GM18526 (cell line): Measurements from ENCODE around the gene CERS4.
A peak's percentile ranks its signal among the peaks of the same experiment; 100 is the strongest.

ENCODE experiments used
- POLR2A ChIP-seq: IDR thresholded peaks from 3 replicates; pipeline ENCODE4 v1.6.1; 2011; ENCODE audit not compliant: insufficient read length; ENCODE audit errors: extremely low read depth

The CERS4 gene

GRCh38 chr19:8306235-8307054 lies 97.3 kb downstream of the CERS4 start:
- TF ChIP-seq POLR2A = no peak

DNA sequence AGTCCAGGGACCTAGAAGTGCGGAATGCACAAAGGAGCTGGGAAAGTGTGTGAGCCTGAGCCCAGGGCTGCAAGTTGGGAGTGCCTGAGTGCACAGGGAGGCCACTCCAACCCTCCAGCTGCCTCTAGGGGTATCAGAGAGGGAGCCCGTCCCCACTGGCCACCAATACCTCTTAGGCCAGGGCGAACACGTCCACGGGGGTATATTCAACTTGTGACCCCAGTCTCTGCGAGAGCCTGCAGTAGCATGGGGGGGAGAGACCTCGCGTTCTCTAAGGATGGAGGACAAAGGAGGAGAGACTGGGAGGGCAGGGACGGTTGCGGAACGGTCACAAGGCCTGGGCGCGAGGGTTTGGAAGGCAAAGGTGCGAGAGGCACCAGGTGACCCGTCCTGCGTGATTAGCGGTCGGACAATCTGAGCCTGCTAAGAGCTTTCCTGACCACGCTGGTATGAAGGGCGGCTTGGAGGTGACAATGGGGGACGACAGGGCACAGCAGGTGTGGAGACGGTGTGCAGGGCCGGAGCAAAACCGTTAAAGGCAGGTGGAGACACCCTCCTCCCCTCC lies 98.3 kb downstream of the CERS4 start:
- TF ChIP-seq POLR2A = no peak

- TF ChIP-seq POLR2A = peak; percentile 77
These were observed 99.0 kb downstream of the CERS4 start, which contains the start of gene CD320 for GRCh38 chr19:8307965-8308866. Gene CD320, minus strand, starts transcription at chr19:8308358. Its CDS starts 68 bp downstream, at chr19:8308290.

- no peak for TF ChIP-seq POLR2A
These were observed 99.7 kb downstream of the CERS4 start for GRCh38 chr19:8308891-8309291.

DNA sequence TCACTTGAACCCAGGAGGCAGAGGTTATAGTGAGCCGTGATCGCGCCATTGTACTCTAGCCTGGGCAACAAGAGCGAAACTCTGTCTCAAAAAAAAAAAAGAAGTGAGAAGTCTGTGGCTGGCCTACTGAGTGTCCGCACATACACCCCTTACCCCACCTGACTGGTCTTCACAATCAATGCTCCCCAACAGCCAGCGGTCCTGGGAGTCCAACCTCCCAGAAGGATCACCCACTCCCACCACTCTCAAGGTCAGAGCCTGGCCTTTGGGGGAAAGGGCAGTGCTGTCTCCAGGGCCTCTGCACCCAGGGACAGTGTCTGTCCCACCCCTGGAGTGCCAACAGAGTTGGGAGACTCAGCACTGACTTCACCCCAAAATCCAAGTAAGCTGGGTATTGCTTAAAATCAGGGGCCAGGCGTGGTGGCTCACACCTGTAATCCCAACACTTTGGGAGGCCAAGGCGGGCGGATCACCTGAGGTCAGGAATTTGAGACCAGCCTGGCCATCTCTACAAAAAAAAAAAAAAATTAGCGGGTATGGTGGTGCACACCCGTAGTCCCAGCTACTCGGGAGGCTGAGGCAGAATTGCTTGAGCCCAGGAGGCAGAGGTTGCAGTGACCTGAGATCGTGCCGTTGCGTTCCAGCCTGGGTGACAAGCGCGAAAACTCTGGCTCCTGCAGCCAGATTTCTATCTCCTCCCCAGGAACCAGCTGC lies 101.3 kb downstream of the CERS4 start:
- no peak for TF ChIP-seq POLR2A

- no peak for TF ChIP-seq POLR2A
These were observed 102.5 kb downstream of the CERS4 start for GRCh38 chr19:8311461-8312260.
